NOMO-1 treated with DMSO at 0.1 percent for 48 hours (cell line): ENCODE data around the gene ERC1.
"Not testable (repeated sequence)": the region's sequence is repeated elsewhere in the genome, so short reads cannot be mapped to it uniquely, and the experiment has no call there.

Experiments
- DNase-seq: peaks from one replicate; lab custom pipeline; 2025; ENCODE audit not compliant: unreplicated experiment; lab: John Stamatoyannopoulos, UW

Gene ERC1

GRCh38 chr12:1346126-1346525 lies 355.1 kb downstream of the ERC1 start:
- no peak for DNase-seq

GRCh38 chr12:1347294-1347693 lies 356.3 kb downstream of the ERC1 start:
- DNase-seq: no peak

GRCh38 chr12:1348606-1349005 lies 357.6 kb downstream of the ERC1 start:
- no peak for DNase-seq

DNA sequence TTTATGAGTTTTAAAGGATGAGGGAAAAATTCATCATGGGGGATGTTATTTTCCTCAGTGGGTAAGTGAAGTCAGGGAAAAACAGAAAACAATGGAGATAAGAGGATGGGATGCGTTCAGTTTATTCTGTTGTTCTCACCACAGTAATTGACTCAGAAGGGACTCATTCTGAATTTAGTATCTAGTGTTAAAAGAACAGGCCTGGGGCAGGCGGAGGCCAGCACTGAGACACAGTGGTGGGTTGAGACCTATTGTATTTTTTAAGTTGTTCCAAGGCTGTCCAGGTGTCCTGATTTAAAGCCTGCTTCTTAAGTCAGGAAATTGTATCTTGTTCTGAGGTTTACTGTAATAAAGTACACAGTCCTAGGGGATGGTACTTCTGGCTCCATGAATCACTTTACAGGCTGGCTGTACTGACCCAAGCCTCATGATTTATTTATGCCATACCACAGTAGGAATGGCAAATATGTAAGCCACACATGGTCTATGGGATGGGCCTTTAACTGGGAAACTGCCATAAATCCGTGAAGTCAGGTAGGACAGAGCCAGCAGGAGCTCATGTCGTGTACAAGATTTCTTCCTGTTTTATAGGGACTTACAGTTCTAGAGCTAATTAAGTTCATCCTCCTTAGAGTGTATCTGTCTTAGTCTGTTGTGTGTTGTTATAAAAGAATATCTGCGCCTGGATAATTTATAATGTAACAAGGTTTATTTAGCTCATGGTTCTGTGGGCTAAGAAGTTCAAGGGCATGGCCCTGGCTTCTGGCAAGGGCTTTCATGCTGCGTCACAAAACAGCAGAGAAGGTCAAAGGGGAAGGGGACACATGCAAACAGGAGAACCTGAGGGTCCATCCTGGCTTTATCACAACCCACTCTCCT lies 359.3 kb downstream of the ERC1 start:
- no peak for DNase-seq

- no peak for DNase-seq
These were observed 359.9 kb downstream of the ERC1 start for GRCh38 chr12:1350934-1351240.

DNA sequence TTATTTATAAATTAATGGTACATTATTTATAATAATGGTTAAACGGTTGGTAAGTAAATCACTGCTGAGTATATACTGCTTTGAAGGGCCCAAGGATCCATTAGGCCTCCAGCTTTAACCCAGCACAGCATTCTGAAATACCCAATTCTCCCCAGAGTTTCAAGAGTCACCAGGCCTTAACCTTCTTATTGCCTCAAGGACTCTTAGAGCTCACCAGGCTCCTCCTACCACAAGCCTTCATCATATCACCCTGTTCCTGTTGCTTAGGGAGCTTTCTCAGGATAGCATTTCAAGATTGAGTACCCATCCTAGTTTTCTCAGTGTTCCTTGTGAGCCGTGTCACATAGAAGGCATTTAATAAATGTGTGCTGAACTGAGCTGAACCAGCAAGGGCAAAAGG lies 360.9 kb downstream of the ERC1 start:
- DNase-seq: no peak

DNA sequence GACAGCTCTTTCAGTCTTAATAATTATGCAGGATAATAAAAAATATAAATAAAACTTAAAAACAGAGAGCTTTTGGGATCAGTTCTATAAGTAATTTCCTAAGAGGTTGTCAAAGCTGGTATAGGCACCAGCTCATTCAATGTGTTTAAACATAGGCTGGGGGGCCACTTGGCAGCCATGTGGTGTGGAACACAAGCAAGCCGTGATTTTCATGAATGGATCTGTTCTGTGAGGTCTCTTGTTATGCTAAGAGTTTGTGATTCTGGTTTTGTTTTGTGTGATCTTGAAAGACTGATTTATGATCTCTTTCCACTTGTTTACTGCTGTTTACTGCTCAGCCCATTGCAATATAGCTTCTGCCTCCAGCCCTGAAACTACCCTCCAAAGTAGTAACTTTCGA lies 362.4 kb downstream of the ERC1 start:
- DNase-seq: no peak

DNA sequence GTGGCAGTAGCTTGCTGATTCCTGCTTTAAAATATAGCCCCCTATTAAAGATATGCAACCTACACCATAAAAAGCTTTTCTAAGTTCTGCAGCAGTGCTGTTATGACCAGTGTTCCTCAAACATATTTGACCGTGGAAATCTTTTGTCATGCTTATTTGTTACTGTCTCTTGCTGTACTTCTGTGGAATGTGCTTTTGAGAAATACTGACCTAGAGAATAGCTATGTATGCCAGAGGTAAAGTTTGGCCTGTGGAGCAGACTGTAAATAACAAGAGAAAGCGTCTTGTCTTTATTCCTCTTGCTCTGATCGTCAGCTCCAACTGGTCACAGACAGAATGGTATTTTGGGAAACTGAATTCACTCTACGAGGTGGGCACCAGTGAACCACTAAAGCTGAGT lies 364.4 kb downstream of the ERC1 start:
- DNase-seq: no peak

DNA sequence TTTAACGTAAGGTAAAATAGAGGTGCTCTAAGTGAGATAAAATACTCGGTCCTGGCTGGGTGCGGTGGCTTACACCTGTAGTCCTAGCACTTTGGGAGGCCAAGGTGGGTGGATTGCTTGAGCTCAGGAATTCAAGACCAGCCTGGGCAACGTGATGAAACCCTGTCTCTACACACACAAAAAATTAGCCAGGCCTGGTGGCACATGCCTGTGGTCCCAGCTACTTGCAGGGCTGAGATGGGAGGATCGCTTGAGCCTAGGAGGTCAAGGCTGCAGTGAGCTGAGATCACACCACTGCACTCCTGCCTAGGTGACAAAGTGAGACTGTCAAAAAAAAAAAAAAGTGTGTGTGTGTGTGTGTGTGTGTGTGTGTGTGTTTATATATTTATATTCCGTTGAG lies 364.8 kb downstream of the ERC1 start:
- not testable (repeated sequence) for DNase-seq

DNA sequence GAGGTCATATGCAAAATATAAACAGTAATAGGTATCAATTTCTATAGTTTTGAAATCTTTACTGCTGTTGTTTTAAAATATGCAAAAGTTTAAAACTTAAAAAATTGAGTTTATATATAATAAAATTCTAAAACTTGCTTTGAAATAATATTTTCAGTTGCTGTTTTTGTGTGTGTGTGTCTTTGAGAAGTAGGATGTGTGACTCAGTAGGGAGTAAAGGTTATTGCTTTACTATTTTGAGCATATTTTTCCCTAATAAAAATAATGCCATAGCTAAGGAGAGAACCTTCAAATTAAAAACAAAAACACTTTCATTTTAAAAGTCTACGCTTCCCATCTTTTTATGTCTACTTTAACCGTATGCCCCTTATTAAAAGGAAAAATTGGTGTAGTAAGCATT lies 365.3 kb downstream of the ERC1 start:
- no peak for DNase-seq

- no peak for DNase-seq
These were observed 366.1 kb downstream of the ERC1 start for GRCh38 chr12:1357171-1357570.

GRCh38 chr12:1357711-1358110 lies 366.7 kb downstream of the ERC1 start:
- DNase-seq: no peak

DNA sequence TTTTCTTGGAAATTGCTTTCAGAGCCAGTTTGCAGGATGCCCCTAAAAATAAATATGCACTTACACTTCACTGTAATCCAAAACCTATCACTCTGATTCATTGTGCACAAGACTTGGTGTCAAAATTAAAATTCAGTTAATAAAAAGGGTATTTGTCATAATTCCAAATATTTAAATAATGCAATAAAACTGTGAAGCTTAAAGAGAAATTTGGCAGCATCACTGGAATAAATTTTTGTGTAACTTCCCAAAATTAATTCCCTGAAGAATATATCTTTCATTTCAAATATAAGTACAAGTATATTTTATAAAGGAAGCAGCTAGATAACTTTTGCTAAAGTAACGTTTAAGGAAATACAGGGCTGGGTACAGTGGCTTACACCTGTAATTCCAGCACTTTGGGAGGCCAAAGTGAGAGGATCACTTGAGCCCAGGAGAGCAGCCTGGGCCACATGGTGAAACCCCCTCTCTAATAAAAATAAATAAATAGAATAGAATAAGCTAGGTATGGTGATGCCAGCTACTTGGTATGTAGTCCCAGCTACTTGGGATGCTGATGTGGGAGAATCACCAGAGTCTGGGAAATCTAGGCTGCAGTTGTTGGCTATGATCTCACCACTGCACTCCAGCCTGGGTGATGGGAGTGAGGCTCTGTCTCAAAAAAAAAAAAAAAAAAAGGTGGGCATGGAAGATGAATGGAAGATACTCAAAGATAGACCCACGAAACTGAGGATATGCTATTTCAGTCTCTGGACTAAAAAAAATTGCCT lies 369.6 kb downstream of the ERC1 start:
- no peak for DNase-seq

DNA sequence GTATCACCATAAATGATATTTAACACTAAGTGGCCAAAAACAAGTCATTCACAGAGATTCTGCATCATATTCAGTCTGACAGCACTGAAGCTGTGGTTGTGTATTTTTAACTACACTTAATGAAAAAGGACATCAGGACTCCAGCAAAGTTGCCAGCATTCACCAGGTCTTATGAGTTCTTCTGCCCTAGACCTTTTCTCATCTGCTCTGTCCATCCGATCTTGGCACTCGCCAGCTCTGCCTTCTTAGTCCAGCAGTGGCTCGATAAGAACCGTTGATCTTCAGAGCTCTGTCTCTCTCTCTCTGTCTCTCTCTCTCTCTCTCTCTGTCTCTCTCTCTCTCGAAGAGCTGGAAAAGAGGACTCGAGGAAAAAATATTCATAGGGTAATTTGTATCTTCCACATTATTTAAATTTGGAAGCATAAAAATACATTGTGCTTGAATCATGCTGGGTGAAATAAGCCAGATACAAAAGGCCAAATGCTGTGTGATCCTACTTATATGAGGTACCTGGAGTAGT lies 371.2 kb downstream of the ERC1 start:
- DNase-seq: no peak

GRCh38 chr12:1365703-1366102 lies 374.7 kb downstream of the ERC1 start:
- DNase-seq: no peak

GRCh38 chr12:1367331-1368291 lies 376.6 kb downstream of the ERC1 start:
- DNase-seq: no peak

GRCh38 chr12:1369460-1369859 lies 378.4 kb downstream of the ERC1 start:
- DNase-seq: no peak

DNA sequence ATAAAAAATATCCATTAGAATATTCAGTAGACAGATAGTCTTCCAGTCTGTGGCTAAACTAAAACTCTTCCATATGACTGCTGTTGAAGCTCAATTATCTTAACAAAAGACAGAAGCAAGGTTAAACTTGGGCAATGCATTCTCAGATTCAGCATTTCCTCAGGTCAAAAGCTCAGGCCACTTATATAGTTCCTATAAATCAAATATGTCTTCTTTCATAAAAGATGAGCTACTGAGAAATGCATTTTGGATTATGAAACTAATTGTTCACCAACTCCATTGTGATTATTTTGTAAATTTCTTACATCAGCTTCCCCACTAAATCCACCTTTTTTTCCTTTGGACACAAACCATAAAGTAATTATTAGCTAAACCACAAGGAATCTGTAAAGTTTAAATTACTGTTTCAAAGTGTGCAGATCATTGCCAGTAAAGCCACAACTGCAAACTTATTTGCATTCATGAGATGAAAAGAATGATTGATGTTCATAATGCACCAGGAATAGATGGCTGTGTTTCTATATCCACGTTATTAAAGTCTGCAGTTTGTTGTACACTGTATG lies 379.0 kb downstream of the ERC1 start:
- peak; percentile 32 for DNase-seq

- DNase-seq: no peak
These were observed 383.1 kb downstream of the ERC1 start for GRCh38 chr12:1373901-1374735.

GRCh38 chr12:1375323-1375722 lies 384.3 kb downstream of the ERC1 start:
- DNase-seq: no peak
